HG02852 (cell line): ENCODE data around the gene LOC101059915.
"Not testable (repeated sequence)": the region's sequence is repeated elsewhere in the genome, so short reads cannot be mapped to it uniquely, and the experiment has no call there.

ENCODE experiments used
- ATAC-seq: cut with Tn5 transposase; IDR thresholded peaks from one replicate; pipeline ENCODE4 v1.9.1; 2021; ENCODE audit warnings: mild to moderate bottlenecking, moderate library complexity; ENCODE audit not compliant: unreplicated experiment

LOC101059915 gene

GRCh38 chrX:71638409-71638808, 28.9 kb upstream of the LOC101059915 start:
- ATAC-seq: no peak

GRCh38 chrX:71640002-71640401, 27.3 kb upstream of the LOC101059915 start:
- ATAC-seq: no peak

GRCh38 chrX:71644406-71644805, 22.9 kb upstream of the LOC101059915 start:
- ATAC-seq: not testable (repeated sequence)

- ATAC-seq: peak; percentile 78
Observed at GRCh38 chrX:71650333-71650969, 16.9 kb upstream of the LOC101059915 start.

- no peak for ATAC-seq
Observed at GRCh38 chrX:71652405-71652804, 14.9 kb upstream of the LOC101059915 start.

- ATAC-seq: no peak
Observed at GRCh38 chrX:71653344-71653743, 14.0 kb upstream of the LOC101059915 start.

- no peak for ATAC-seq
Observed at GRCh38 chrX:71657267-71657666, 10.1 kb upstream of the LOC101059915 start.

- ATAC-seq: no peak
Observed at GRCh38 chrX:71659342-71659741, 8.0 kb upstream of the LOC101059915 start.

- no peak for ATAC-seq
Observed at GRCh38 chrX:71659959-71660358, 7.4 kb upstream of the LOC101059915 start.

GRCh38 chrX:71660562-71661416, 6.6 kb upstream of the LOC101059915 start:
- no peak for ATAC-seq

GRCh38 chrX:71661919-71662318, 5.4 kb upstream of the LOC101059915 start:
- ATAC-seq: no peak

GRCh38 chrX:71662654-71663053, 4.7 kb upstream of the LOC101059915 start:
- not testable (repeated sequence) for ATAC-seq

GRCh38 chrX:71663238-71663637, 4.1 kb upstream of the LOC101059915 start:
- not testable (repeated sequence) for ATAC-seq

- ATAC-seq: not testable (repeated sequence)
Observed at GRCh38 chrX:71664202-71664601, 3.1 kb upstream of the LOC101059915 start.

GRCh38 chrX:71664889-71665491, 2.4 kb upstream of the LOC101059915 start:
- ATAC-seq: no peak

GRCh38 chrX:71665747-71666146, 1.6 kb upstream of the LOC101059915 start:
- no peak for ATAC-seq

- no peak for ATAC-seq
Observed at GRCh38 chrX:71666240-71667223, 814 bp upstream of the LOC101059915 start.

- ATAC-seq: no peak
Observed at GRCh38 chrX:71668248-71668595, 876 bp downstream of the LOC101059915 start.

- ATAC-seq: no peak
Observed at GRCh38 chrX:71669492-71669891, 2.1 kb downstream of the LOC101059915 start.

GRCh38 chrX:71669947-71670346, 2.6 kb downstream of the LOC101059915 start:
- ATAC-seq: not testable (repeated sequence)
